ENCODE data around the gene DPPA5. TPM values are rescaled to one million over a fixed set of nuclear protein-coding genes. Genes with fewer than 3 reads are reported as not detected.
A peak's percentile ranks its signal among the peaks of the same experiment; 100 is the strongest.
"Not testable (repeated sequence)": the region's sequence is repeated elsewhere in the genome, so short reads cannot be mapped to it uniquely, and the experiment has no call there.

The DPPA5 gene
- total and polyA plus RNA-seq, 2 donors (not counting 3 experiments of a cell fraction or from before 2014, with no cell fraction given): not detected

GRCh38 chr6:73308712-73309534 lies 45.2 kb downstream of the DPPA5 start:
- Histone ChIP-seq H4K20me1 (replicated peaks; ENCODE audit: control insufficient read depth, extremely low read depth, insufficient read depth, low read length) (no peaks in the 10 kb centered on the region), H3K79me2 (ENCODE audit: control insufficient read depth, insufficient read depth, low read length) (peaks cover 2% of the 10 kb centered on the region), H3K9me3 (replicated peaks; ENCODE audit: control insufficient read depth, insufficient read depth, low read length) (no peaks in the 10 kb centered on the region), H3K27me3 (ENCODE audit: control insufficient read depth in 2 of 2, insufficient read depth in 2 of 2, low read length in 2 of 2) (no peaks in the 10 kb centered on the region), H3K27ac (ENCODE audit: insufficient read depth, low read depth, low read length) (peak overlapping the region; percentile 19), H3K4me2 (ENCODE audit: insufficient read depth, low read length) (peak overlapping the region; percentile 65), H3K4me3 (replicated peaks in 1 of 3; ENCODE audit: insufficient read depth in 1 of 3, low read depth in 1 of 3, low read length in 3 of 3) (peak overlapping the region; percentile 60 to 83 (median 71)), H3K9me1 (replicated peaks; ENCODE audit: control insufficient read depth, extremely low read depth, insufficient read depth, low read length) (no peaks in the 10 kb centered on the region), H3K4me1 (ENCODE audit: control insufficient read depth, extremely low read depth, insufficient read depth, low read length) (peaks cover 8% of the 10 kb centered on the region), H2AFZ (ENCODE audit: low read depth, low read length) (peak overlapping the region; percentile 81), H3K9ac (replicated peaks; ENCODE audit: extremely low read depth, insufficient read depth, low read length) (peak overlapping the region; percentile 76), H3K36me3 (ENCODE audit: control insufficient read depth in 2 of 2, extremely low read depth in 1 of 2, insufficient read depth in 2 of 2, low read length in 2 of 2) (no peaks in the 10 kb centered on the region)
- no TSS peak for BruUV-seq (replicated peaks)
- peak; percentile 4 for DNase-seq (ENCODE audit: low read depth, low spot score)
- intact Hi-C loops (cut with micrococcal nuclease) (no loop called here), dilution Hi-C loops (cut with MboI; ENCODE audit: extremely low pct_ligation_motif_present, low sequenced_read_pairs) (no loop called here)
- TF ChIP-seq FOS (IDR thresholded peaks at IDR 0.05; ENCODE audit: borderline replicate concordance, insufficient read depth, low read length) (no peak), MYC (IDR thresholded peaks at IDR 0.05; ENCODE audit: low read depth, low read length) (no peak), POLR2AphosphoS5 (IDR thresholded peaks at IDR 0.05; ENCODE audit: insufficient read depth, low read depth, low read length) (no peak), EZH2 (IDR thresholded peaks at IDR 0.05; ENCODE audit: borderline replicate concordance, low read depth, low read length, severe bottlenecking) (no peak), JUN (IDR thresholded peaks at IDR 0.05; ENCODE audit: borderline replicate concordance, insufficient read depth, insufficient read length, low read depth) (no peak), POLR2A (IDR thresholded peaks at IDR 0.05; ENCODE audit: low read depth, low read length) (no peak), CTCF (IDR thresholded peaks at IDR 0.05; ENCODE audit: extremely low read depth in 1 of 2, insufficient read depth in 1 of 2, low read depth in 1 of 2, low read length in 2 of 2) (peak in 1 of 2 donors; percentile 20), GATA2 (IDR thresholded peaks at IDR 0.05; ENCODE audit: insufficient read depth, insufficient read length, low read depth, low read length) (no peak)
- ChIA-PET POLR2A (interaction anchor here (0.5 to 1.5 kb wide), 2 partner anchors 18 to 43 kb away, joined by 3 read pairs; no protein-coding TSS in a partner anchor), CTCF (interaction anchor here (0.8 to 5.4 kb wide), 9 partner anchors 10 to 46 kb away, joined by 3 to 57 read pairs (median 5); partner anchors contain the start of gene KHDC1)
- FAIRE-seq: no peak

- H3K36me3 ChIP-seq (ENCODE audit: control insufficient read depth in 2 of 2, extremely low read depth in 1 of 2, insufficient read depth in 2 of 2, low read length in 2 of 2); intact Hi-C loops (cut with micrococcal nuclease); H2AFZ ChIP-seq (ENCODE audit: low read depth, low read length); H3K79me2 ChIP-seq (ENCODE audit: control insufficient read depth, insufficient read depth, low read length); POLR2A ChIA-PET; H3K4me1 ChIP-seq (ENCODE audit: control insufficient read depth, extremely low read depth, insufficient read depth, low read length); dilution Hi-C loops (cut with MboI; ENCODE audit: extremely low pct_ligation_motif_present, low sequenced_read_pairs); H3K4me3 ChIP-seq (replicated peaks in 1 of 3; ENCODE audit: insufficient read depth in 1 of 3, low read depth in 1 of 3, low read length in 3 of 3); H3K27ac ChIP-seq (ENCODE audit: insufficient read depth, low read depth, low read length); H4K20me1 ChIP-seq (replicated peaks; ENCODE audit: control insufficient read depth, extremely low read depth, insufficient read depth, low read length); H3K9me3 ChIP-seq (replicated peaks; ENCODE audit: control insufficient read depth, insufficient read depth, low read length); H3K4me2 ChIP-seq (ENCODE audit: insufficient read depth, low read length); H3K9ac ChIP-seq (replicated peaks; ENCODE audit: extremely low read depth, insufficient read depth, low read length); H3K9me1 ChIP-seq (replicated peaks; ENCODE audit: control insufficient read depth, extremely low read depth, insufficient read depth, low read length); BruUV-seq (replicated peaks); DNase-seq (ENCODE audit: low read depth, low spot score); H3K27me3 ChIP-seq (ENCODE audit: control insufficient read depth in 2 of 2, insufficient read depth in 2 of 2, low read length in 2 of 2): not testable (repeated sequence)
- peak; percentile 40 for FAIRE-seq
- CTCF ChIA-PET: interaction anchor here (0.6 to 1.0 kb wide), 2 partner anchors 18 to 350 kb away, joined by 3 read pairs; partner anchors contain the start of gene SLC17A5
Measured at GRCh38 chr6:73303773-73304172, 50.3 kb downstream of the DPPA5 start.
